Panc1 (cell line): ENCODE measurements around the gene TYRO3. TPM values are rescaled to one million over a fixed set of nuclear protein-coding genes. Genes with fewer than 3 reads are reported as not detected.

Experiments
- ATAC-seq: fragments of 200-7000 bp; cut with Tn5 transposase; 2 replicates; pipeline ENCODE4 v1.9.1; 2020; ENCODE audit warnings: mild to moderate bottlenecking, moderate library complexity
- BruUV-seq: library from RNA; stranded (reverse); fragments of 400-500 nt; replicated peaks from 2 replicates; lab custom pipeline; 2021; lab: Mats Ljungman, UMichigan
- CTCF ChIA-PET: fragments of 300-600 bp; sonication (Branson Sonifier 250); formaldehyde crosslinking; loops from one replicate; lab custom pipeline; 2022; ENCODE audit warnings: antibody characterized with exemption; lab: Charles Lee
- POLR2A ChIA-PET: fragments of 300-600 bp; sonication (Branson Sonifier 250); formaldehyde crosslinking; loops from one replicate; lab custom pipeline; 2022; ENCODE audit warnings: antibody characterized with exemption; lab: Charles Lee
- DNase-seq: peaks from one replicate; pipeline ENCODE4 v3.0.0-alpha.2; 2010; ENCODE audit warnings: low read depth, low spot score
- H3K27ac ChIP-seq: 2 replicates; pipeline ENCODE4 v1.5.1; 2011; ENCODE audit warnings: mild to moderate bottlenecking, low read length, inconsistent platforms
- H3K27me3 ChIP-seq: fragments of 200-500 bp; sonication (Bioruptor generic); 2 replicates; pipeline ENCODE4 v1.6.0; 2014; ENCODE audit warnings: low read length, inconsistent platforms; ENCODE audit not compliant: control insufficient read depth, insufficient read depth
- H3K36me3 ChIP-seq: fragments of 200-500 bp; sonication (Bioruptor generic); 2 replicates; pipeline ENCODE4 v1.5.1; 2014; ENCODE audit warnings: inconsistent platforms, mild to moderate bottlenecking, low read length, moderate library complexity; ENCODE audit not compliant: control insufficient read depth, insufficient read depth
- H3K4me1 ChIP-seq: 2 replicates; pipeline ENCODE4 v1.5.1; 2011; ENCODE audit warnings: inconsistent platforms, mild to moderate bottlenecking, low read length, moderate library complexity; ENCODE audit not compliant: control insufficient read depth, insufficient read depth
- H3K4me3 ChIP-seq, 2 experiments: 2 replicates each; pipeline ENCODE4 v1.5.1; 2011 to 2012; ENCODE audit warnings: low read depth in 2 of 2, low read length in 2 of 2, mild to moderate bottlenecking in 2 of 2, inconsistent platforms in 1 of 2, moderate library complexity in 1 of 2
- H3K9me3 ChIP-seq: fragments of 200-500 bp; sonication (Bioruptor generic); 2 replicates; pipeline ENCODE4 v1.5.1; 2014; ENCODE audit warnings: low read depth, mild to moderate bottlenecking, inconsistent platforms, low read length, moderate library complexity; ENCODE audit not compliant: control insufficient read depth, insufficient read depth
- POLR2AphosphoS5 ChIP-seq: IDR thresholded peaks from 2 replicates; pipeline ENCODE4 v1.6.1; 2012; ENCODE audit warnings: mild to moderate bottlenecking, low read depth, low read length, moderate library complexity
- SIN3A ChIP-seq: IDR thresholded peaks from 2 replicates; pipeline ENCODE4 v1.6.1; 2012; ENCODE audit warnings: low read depth, mild to moderate bottlenecking, low read length, moderate library complexity, borderline replicate concordance; ENCODE audit not compliant: insufficient read depth
- TCF7L2 ChIP-seq: IDR thresholded peaks from 2 replicates; pipeline ENCODE4 v1.6.1; 2011; ENCODE audit warnings: mild to moderate bottlenecking, low read depth, low read length, inconsistent platforms
- in situ Hi-C: cut with HindIII; loops from 2 replicates; pipeline ENCODE4 v1.10.0; 2016; ENCODE audit warnings: low sequenced_read_pairs, low pct_unique_long_range_greater_than_20kb
- intact Hi-C: fragments of 100-400 bp; cut with micrococcal nuclease; formaldehyde crosslinking; loops from one replicate; pipeline ENCODE4 v1.10.0; 2022; ENCODE audit not compliant: unreplicated experiment
- total RNA-seq: library from RNA; stranded (reverse); gene quantifications from one replicate; pipeline ENCODE4 v1.2.1, GENCODE V29; 2021; ENCODE audit not compliant: unreplicated experiment
- TF ChIP-seq, protein P1 (sequence below), 2 experiments: IDR thresholded peaks; 2 replicates each; pipeline ENCODE4 v1.6.1; 2011 to 2012; ENCODE audit warnings: low read depth in 2 of 2, control low read depth in 1 of 2, low read length in 1 of 2, mild to moderate bottlenecking in 1 of 2, moderate library complexity in 1 of 2; ENCODE audit not compliant: insufficient read depth in 1 of 2
- TF ChIP-seq, protein P2 (sequence below): fragments of 450-650 bp; IDR thresholded peaks from 2 replicates; pipeline ENCODE4 v1.5.1; 2017; ENCODE audit warnings: mild to moderate bottlenecking

TYRO3 gene
- total RNA-seq, 1 experiment from 2014 or later: 41.7 TPM

DNA sequence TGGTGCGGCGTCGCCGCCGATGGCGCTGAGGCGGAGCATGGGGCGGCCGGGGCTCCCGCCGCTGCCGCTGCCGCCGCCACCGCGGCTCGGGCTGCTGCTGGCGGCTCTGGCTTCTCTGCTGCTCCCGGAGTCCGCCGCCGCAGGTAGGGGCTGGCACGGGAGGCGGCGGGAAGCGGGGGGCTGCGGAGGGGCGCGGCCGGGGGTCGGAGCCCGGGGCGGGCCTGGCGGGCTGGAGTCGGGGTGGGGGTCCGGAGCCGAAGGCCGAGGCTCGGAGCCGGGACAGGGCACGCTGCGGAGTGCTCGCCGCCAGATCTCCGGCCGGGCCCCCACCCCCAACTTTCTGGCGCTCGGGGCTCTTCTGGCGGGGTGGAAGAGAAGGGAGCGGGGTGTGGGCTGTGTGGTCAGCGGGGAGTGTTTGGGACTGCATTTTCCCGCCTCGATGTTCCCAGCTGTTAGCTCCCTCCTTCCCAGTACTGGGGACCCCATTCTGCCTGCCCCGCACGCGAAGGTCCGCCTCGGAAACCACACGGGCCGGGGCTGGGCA lies 299 bp downstream of the TYRO3 start:
- Histone ChIP-seq H3K36me3 (no peaks in the 10 kb centered on the region), H3K9me3 (no peaks in the 10 kb centered on the region), H3K27me3 (no peaks in the 10 kb centered on the region), H3K4me3 (peak overlapping the region; percentile 59 to 60), H3K4me1 (peaks cover 16% of the 10 kb centered on the region), H3K27ac (peak overlapping the region; percentile 63)
- no peak for DNase-seq
- in situ Hi-C loops: no loop called here
- ChIA-PET CTCF (no interaction called here), POLR2A (no interaction called here)
- no TSS peak for BruUV-seq
- intact Hi-C loops: no loop called here
- ATAC-seq: peak; percentile 19
- TF ChIP-seq, protein P1, sequence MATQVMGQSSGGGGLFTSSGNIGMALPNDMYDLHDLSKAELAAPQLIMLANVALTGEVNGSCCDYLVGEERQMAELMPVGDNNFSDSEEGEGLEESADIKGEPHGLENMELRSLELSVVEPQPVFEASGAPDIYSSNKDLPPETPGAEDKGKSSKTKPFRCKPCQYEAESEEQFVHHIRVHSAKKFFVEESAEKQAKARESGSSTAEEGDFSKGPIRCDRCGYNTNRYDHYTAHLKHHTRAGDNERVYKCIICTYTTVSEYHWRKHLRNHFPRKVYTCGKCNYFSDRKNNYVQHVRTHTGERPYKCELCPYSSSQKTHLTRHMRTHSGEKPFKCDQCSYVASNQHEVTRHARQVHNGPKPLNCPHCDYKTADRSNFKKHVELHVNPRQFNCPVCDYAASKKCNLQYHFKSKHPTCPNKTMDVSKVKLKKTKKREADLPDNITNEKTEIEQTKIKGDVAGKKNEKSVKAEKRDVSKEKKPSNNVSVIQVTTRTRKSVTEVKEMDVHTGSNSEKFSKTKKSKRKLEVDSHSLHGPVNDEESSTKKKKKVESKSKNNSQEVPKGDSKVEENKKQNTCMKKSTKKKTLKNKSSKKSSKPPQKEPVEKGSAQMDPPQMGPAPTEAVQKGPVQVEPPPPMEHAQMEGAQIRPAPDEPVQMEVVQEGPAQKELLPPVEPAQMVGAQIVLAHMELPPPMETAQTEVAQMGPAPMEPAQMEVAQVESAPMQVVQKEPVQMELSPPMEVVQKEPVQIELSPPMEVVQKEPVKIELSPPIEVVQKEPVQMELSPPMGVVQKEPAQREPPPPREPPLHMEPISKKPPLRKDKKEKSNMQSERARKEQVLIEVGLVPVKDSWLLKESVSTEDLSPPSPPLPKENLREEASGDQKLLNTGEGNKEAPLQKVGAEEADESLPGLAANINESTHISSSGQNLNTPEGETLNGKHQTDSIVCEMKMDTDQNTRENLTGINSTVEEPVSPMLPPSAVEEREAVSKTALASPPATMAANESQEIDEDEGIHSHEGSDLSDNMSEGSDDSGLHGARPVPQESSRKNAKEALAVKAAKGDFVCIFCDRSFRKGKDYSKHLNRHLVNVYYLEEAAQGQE (IDR thresholded peaks at IDR 0.05; ENCODE audit: insufficient read depth in 1 of 2, low read depth in 2 of 2, low read length in 1 of 2): no peak
- TF ChIP-seq TCF7L2 (no peak), SIN3A (no peak; the same call in 1 of the 2 replicates), POLR2AphosphoS5 (no peak)
- TF ChIP-seq, protein P2, sequence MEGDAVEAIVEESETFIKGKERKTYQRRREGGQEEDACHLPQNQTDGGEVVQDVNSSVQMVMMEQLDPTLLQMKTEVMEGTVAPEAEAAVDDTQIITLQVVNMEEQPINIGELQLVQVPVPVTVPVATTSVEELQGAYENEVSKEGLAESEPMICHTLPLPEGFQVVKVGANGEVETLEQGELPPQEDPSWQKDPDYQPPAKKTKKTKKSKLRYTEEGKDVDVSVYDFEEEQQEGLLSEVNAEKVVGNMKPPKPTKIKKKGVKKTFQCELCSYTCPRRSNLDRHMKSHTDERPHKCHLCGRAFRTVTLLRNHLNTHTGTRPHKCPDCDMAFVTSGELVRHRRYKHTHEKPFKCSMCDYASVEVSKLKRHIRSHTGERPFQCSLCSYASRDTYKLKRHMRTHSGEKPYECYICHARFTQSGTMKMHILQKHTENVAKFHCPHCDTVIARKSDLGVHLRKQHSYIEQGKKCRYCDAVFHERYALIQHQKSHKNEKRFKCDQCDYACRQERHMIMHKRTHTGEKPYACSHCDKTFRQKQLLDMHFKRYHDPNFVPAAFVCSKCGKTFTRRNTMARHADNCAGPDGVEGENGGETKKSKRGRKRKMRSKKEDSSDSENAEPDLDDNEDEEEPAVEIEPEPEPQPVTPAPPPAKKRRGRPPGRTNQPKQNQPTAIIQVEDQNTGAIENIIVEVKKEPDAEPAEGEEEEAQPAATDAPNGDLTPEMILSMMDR: no peak

DNA sequence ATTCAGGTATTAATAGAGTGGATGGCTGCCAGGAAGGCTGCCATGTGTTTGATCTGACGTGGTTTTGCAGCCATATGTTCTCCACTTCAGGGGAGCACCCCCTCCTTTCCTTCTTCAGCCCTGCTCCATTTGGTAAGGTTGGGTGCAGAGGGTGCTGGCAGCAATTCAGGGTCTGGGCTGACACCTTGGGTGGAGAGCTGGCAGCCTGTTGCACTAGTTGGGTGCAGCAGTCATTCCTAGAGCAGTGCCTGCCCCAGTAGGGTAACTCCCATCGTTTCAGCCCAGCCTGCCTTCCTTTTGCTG lies 1.5 kb downstream of the TYRO3 start:
- H3K4me3 ChIP-seq: no peak overlapping the region
- intact Hi-C loops: no loop called here
- DNase-seq (no peak), ATAC-seq (no peak)
- in situ Hi-C loops: no loop called here
- CTCF ChIA-PET: interaction anchor here (0.6 kb wide), 1 partner anchor 251 kb away, joined by 3 read pairs; no protein-coding TSS in a partner anchor
- BruUV-seq: no TSS peak
- peaks cover 16% of the 10 kb centered on the region for H3K4me1 ChIP-seq
- POLR2A ChIA-PET: no interaction called here
- TF ChIP-seq, protein P1 (IDR thresholded peaks at IDR 0.05; ENCODE audit: insufficient read depth in 1 of 2, low read depth in 2 of 2, low read length in 1 of 2): no peak
- TF ChIP-seq POLR2AphosphoS5: no peak
- no peak for TF ChIP-seq TCF7L2
- TF ChIP-seq SIN3A: no peak
- TF ChIP-seq, protein P2: no peak
- no peaks in the 10 kb centered on the region for H3K36me3 ChIP-seq
- H3K27ac ChIP-seq: no peak overlapping the region
- no peaks in the 10 kb centered on the region for H3K9me3 ChIP-seq
- H3K27me3 ChIP-seq: no peaks in the 10 kb centered on the region
